Naive thymus-derived CD4-positive, alpha-beta T cell (primary cell): ENCODE data around the gene CRACR2B. TPM values are rescaled to one million over a fixed set of nuclear protein-coding genes. Genes with fewer than 3 reads are reported as not detected.

Experiments used
- ATAC-seq: fragments of 150-1000 bp; cut with Tn5 transposase; 2 replicates; pipeline ENCODE4 v1.10.0; 2021; ENCODE audit warnings: mild to moderate bottlenecking, moderate library complexity
- CTCF ChIA-PET: fragments of 350-600 bp; sonication (Branson Sonifier 250); formaldehyde crosslinking; loops from one replicate; lab custom pipeline; 2021; ENCODE audit warnings: antibody characterized with exemption; lab: Charles Lee
- POLR2A ChIA-PET: fragments of 350-600 bp; sonication (Branson Sonifier 250); formaldehyde crosslinking; loops from one replicate; lab custom pipeline; 2021; ENCODE audit warnings: antibody characterized with exemption, inconsistent platforms; lab: Charles Lee
- DNase-seq, 9 donors: peaks; one replicate each; pipeline versions ENCODE4 v3.0.0 to v3.0.0-alpha.2; 2020 to 2022; ENCODE audit warnings: mixed read lengths in 1 of 9
- H3K27ac ChIP-seq: one replicate; pipeline ENCODE4 v1.7.0; 2013; ENCODE audit warnings: mild to moderate bottlenecking, low read depth, low read length, moderate library complexity
- H3K27me3 ChIP-seq, 2 donors: one replicate each; pipeline ENCODE4 v1.7.0; 2013; ENCODE audit warnings: low read length in 2 of 2, mild to moderate bottlenecking in 2 of 2, moderate library complexity in 2 of 2; ENCODE audit not compliant: control insufficient read depth in 2 of 2, insufficient read depth in 2 of 2
- H3K36me3 ChIP-seq, 3 experiments: 1 replicate in 2 of 3; 2 replicates in 1 of 3; pipeline ENCODE4 v1.7.0; 2013; ENCODE audit warnings: low read length in 3 of 3, mild to moderate bottlenecking in 3 of 3, moderate library complexity in 1 of 3; ENCODE audit not compliant: insufficient read depth in 3 of 3, control insufficient read depth in 2 of 3
- H3K4me1 ChIP-seq, 2 donors: one replicate each; pipeline ENCODE4 v1.7.0; 2013; ENCODE audit warnings: low read length in 2 of 2, mild to moderate bottlenecking in 2 of 2, moderate library complexity in 1 of 2; ENCODE audit not compliant: control insufficient read depth in 2 of 2, insufficient read depth in 2 of 2
- H3K4me3 ChIP-seq: 2 replicates; pipeline ENCODE4 v1.7.0; 2013; ENCODE audit warnings: mild to moderate bottlenecking, low read length
- H3K9me3 ChIP-seq, 3 experiments: 1 replicate in 2 of 3; 2 replicates in 1 of 3; pipeline ENCODE4 v1.7.0; 2013; ENCODE audit warnings: low read length in 3 of 3; ENCODE audit not compliant: control insufficient read depth in 2 of 3
- H3K27ac Mint-ChIP-seq, 9 donors: one replicate each; pipeline ENCODE4 v1.8.0; 2020 to 2022; ENCODE audit warnings: mixed read lengths in 9 of 9, mild to moderate bottlenecking in 8 of 9, moderate library complexity in 5 of 9, inconsistent platforms in 2 of 9
- H3K27me3 Mint-ChIP-seq, 5 donors: one replicate each; pipeline ENCODE4 v1.8.0; 2021 to 2022; ENCODE audit warnings: mixed read lengths in 5 of 5, mild to moderate bottlenecking in 1 of 5
- H3K36me3 Mint-ChIP-seq, 5 donors: one replicate each; pipeline ENCODE4 v1.8.0; 2020 to 2022; ENCODE audit warnings: mixed read lengths in 5 of 5, mild to moderate bottlenecking in 3 of 5, inconsistent platforms in 1 of 5
- H3K4me1 Mint-ChIP-seq, 7 donors: one replicate each; pipeline ENCODE4 v1.8.0; 2020 to 2022; ENCODE audit warnings: mixed read lengths in 7 of 7, mild to moderate bottlenecking in 3 of 7, inconsistent platforms in 1 of 7
- H3K4me3 Mint-ChIP-seq, 10 donors: one replicate each; pipeline ENCODE4 v1.8.0; 2020 to 2022; ENCODE audit warnings: mild to moderate bottlenecking in 10 of 10, mixed read lengths in 10 of 10, moderate library complexity in 6 of 10, inconsistent platforms in 2 of 10
- H3K9me3 Mint-ChIP-seq, 11 donors: one replicate each; pipeline ENCODE4 v1.8.0; 2020 to 2022; ENCODE audit warnings: mixed read lengths in 11 of 11, mild to moderate bottlenecking in 4 of 11, inconsistent platforms in 1 of 11, moderate library complexity in 1 of 11
- intact Hi-C, 2 donors: fragments of 100-400 bp; cut with micrococcal nuclease; formaldehyde crosslinking; loops; one replicate each; pipeline ENCODE4 v1.15.1; 2023
- polyA plus RNA-seq, 2 donors: library from polyadenylated mRNA; unstranded; fragments of 300-500 nt; fragmentation: Illumina TruSeq; gene quantifications; one replicate each; pipeline ENCODE4 v1.2.3, GENCODE V29; 2021
- total RNA-seq, 6 experiments: library from RNA in 5 of 6; stranded (reverse) in 5 of 6; gene quantifications; 1 replicate in 5 of 6; 2 replicates in 1 of 6; pipeline ENCODE4 v1.2.3 and lab custom pipeline; 2021 to 2026

Gene CRACR2B
- total and polyA plus RNA-seq, 7 experiments from 2014 or later = 0.62 to 3.9 (median 2.0) TPM; not detected in 3

DNA sequence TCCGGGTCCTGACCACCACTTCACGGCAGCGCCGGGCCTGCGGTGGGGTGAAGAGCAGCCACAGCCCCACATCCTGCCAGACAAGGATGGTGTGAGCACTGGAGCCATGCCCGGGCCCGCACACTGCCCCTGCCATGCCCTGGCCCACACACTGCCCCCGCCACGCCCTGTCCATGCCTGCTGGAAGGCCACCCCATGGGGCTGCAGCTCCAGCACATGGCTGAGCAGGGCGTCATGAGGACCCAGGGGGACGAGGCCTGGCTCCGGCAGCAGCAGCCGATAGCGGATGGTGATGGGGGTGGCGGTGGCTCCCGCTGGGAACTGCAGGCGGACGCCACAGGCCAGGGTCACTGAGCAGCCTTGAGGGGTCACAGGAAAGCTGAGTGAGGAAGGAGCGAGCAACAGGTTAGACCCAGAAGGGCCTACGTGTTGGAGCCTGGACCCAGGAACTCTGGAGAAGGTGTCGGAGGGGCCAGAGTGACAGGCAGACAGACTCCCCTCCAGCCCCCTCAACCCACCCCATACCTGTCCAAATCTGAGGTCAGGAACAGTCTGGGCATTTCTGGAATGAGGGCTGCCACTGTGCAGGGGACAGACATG is 25.6 kb upstream of the CRACR2B start:
- Histone ChIP-seq H3K4me1 (peaks cover 7 to 19% of the 10 kb centered on the region in 2 donors), H3K27me3 (no peaks in the 10 kb centered on the region), H3K36me3 (peaks cover 0 to 35% (median 5%) of the 10 kb centered on the region in 3 experiments), H3K27ac (no peak overlapping the region), H3K4me3 (no peak overlapping the region), H3K9me3 (no peaks in the 10 kb centered on the region)
- Mint-ChIP-seq H3K27ac (no peak overlapping the region), H3K4me3 (no peak overlapping the region), H3K36me3 (peaks cover 0 to 2% (median 0%) of the 10 kb centered on the region in 5 donors), H3K4me1 (peaks cover 0 to 14% (median 10%) of the 10 kb centered on the region in 7 donors), H3K27me3 (no peaks in the 10 kb centered on the region), H3K9me3 (no peaks in the 10 kb centered on the region)
- ChIA-PET CTCF (interaction anchor here (0.6 kb wide), 1 partner anchor 257 kb away, joined by 3 read pairs; no protein-coding TSS in a partner anchor), POLR2A (interaction anchor here (1.7 to 8.5 kb wide), 2 partner anchors 11 to 17 kb away, joined by 4 to 66 read pairs; partner anchors contain the start of gene PNPLA2)
- ATAC-seq (no peak), DNase-seq (no peak)
- intact Hi-C loops = no loop called here

DNA sequence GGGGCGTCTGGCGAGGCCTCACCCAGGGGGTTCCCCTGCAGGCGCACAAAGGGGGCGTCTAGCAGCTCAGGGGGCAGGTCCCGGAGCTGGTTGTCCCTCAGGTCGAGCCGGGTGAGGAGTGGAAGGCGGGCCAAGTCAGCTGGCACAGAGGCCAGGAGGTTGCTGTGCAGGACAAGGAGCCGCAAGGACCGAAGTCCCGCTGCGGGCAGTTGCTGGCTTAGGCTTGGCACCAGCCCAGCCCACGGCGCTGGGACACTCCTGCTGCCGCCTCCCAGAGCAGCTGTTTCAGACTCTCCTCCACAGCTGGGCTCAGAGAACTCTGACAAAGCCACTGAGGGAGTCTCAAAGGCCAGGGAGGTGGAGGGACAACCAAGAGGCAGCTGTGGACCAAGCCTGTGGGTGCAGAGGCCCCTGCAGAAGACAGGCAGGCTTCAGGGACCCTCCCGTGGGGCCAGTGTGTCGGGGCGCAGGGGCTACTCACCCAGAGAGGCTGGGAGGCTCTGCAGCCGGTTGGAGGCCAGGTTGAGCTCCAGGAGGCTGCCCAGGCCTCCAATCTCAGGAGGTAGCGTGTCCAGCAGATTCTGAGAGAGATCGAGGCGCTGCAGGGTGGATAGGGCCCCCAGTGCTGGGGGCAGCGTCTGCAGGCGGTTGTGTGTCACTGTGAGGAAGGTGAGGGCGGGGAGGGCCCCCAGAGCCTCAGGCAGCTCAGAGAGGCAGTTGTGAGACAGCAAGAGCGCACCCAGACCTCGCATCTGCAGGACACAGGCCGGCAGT is 24.8 kb upstream of the CRACR2B start:
- peaks cover 0 to 32% (median 5%) of the 10 kb centered on the region in 3 experiments for H3K36me3 ChIP-seq
- Mint-ChIP-seq H3K4me3 (peak overlapping the region in 4 of 10 donors; percentile 35 to 81 (median 50)), H3K36me3 (peaks cover 0 to 4% (median 0%) of the 10 kb centered on the region in 5 donors), H3K9me3 (peaks cover 0 to 2% (median 0%) of the 10 kb centered on the region in 11 donors), H3K27ac (peak overlapping the region in 1 of 9 donors; percentile 32), H3K4me1 (peaks cover 0 to 15% (median 10%) of the 10 kb centered on the region in 7 donors), H3K27me3 (no peaks in the 10 kb centered on the region)
- DNase-seq = no peak
- H3K27me3 ChIP-seq = no peaks in the 10 kb centered on the region
- no peak overlapping the region for H3K27ac ChIP-seq
- H3K4me3 ChIP-seq = no peak overlapping the region
- ChIA-PET CTCF (no interaction called here), POLR2A (interaction anchor here (0.8 to 8.5 kb wide), 4 partner anchors 9 to 16 kb away, joined by 3 to 66 read pairs (median 4); partner anchors contain the start of gene PNPLA2)
- ATAC-seq = no peak
- H3K9me3 ChIP-seq = no peaks in the 10 kb centered on the region
- intact Hi-C loops = no loop called here
- peaks cover 7 to 18% of the 10 kb centered on the region in 2 donors for H3K4me1 ChIP-seq

DNA sequence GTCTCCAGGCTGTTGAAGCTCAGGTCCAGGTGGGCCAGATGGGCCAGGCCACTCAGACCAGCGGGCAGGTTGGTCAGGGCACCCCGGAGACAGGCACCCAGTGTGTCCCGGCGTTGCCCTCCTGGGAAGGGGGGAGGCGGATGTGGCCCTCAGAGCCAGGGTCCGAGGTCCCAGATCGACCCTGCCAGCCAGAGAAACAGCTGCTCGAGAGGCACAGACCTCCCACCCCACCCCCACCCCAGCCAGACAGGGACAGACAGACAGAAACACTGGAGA is 24.3 kb upstream of the CRACR2B start:
- H3K9me3 ChIP-seq = no peaks in the 10 kb centered on the region
- Mint-ChIP-seq H3K27ac (peak overlapping the region in 1 of 9 donors; percentile 32), H3K9me3 (peaks cover 0 to 2% (median 0%) of the 10 kb centered on the region in 11 donors), H3K4me3 (peak overlapping the region in 5 of 10 donors; percentile 4 to 88 (median 87)), H3K27me3 (no peaks in the 10 kb centered on the region), H3K36me3 (peaks cover 0 to 5% (median 0%) of the 10 kb centered on the region in 5 donors), H3K4me1 (peaks cover 0 to 19% (median 13%) of the 10 kb centered on the region in 7 donors)
- H3K36me3 ChIP-seq = peaks cover 0 to 32% (median 5%) of the 10 kb centered on the region in 3 experiments
- DNase-seq = no peak
- intact Hi-C loops = no loop called here
- H3K4me1 ChIP-seq = peaks cover 9 to 19% of the 10 kb centered on the region in 2 donors
- no peak overlapping the region for H3K4me3 ChIP-seq
- no peak for ATAC-seq
- H3K27ac ChIP-seq = no peak overlapping the region
- no peaks in the 10 kb centered on the region for H3K27me3 ChIP-seq
- ChIA-PET CTCF (no interaction called here), POLR2A (interaction anchor here (0.5 to 8.5 kb wide), 6 partner anchors 9 to 391 kb away, joined by 3 to 66 read pairs (median 4); partner anchors contain the start of genes PNPLA2, POLR2L and TSPAN4)

DNA sequence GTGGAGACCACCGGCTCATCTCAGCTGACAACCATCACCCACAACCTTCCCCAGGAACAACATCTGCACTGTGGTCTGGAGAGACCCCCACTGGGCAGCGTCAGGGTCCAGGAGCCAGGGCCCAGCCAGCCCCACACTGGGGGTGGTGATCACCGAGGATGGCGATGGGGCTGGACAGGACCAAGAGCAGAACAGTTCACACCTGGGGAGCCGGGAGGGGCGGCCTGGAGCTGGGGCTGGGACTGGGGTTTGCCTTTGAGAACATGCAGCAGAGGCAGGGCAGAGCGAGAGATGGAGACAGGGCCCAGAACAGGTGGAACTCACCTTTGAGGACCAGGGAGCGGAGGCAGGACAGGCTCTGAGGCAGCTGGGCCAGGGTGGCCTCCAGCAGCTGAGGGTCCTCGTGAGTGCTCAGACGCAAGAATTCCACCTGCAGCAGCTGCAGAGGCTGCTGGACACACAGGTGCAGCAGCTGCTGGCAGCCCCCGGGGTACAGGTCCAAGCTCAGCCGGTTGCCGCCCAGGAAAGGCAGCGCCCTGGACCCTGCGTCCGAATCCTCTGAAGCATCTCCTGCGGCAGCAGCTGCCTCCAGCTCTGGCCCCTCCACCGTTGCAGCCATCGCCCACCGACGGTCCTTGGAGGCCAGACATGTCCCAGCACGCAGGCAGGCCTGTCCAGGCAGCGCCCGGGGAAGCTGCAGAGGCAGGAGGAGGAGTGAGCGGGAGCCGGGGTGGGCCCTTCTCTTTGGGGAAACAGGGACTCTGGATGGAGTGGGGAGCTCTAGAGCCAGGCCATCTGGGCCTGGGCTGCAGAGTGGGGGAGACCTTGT is 23.7 kb upstream of the CRACR2B start:
- H3K4me3 Mint-ChIP-seq = peak overlapping the region; percentile 69 to 88 (median 78)
- CTCF ChIA-PET = interaction anchor here (0.9 kb wide), 1 partner anchor 13 kb away, joined by 3 read pairs; no protein-coding TSS in a partner anchor
- H3K36me3 ChIP-seq = peaks cover 0 to 32% (median 5%) of the 10 kb centered on the region in 3 experiments
- H3K27ac ChIP-seq = peak overlapping the region; percentile 91
- no peaks in the 10 kb centered on the region for H3K27me3 ChIP-seq
- H3K9me3 ChIP-seq = no peaks in the 10 kb centered on the region
- peaks cover 0 to 2% (median 0%) of the 10 kb centered on the region in 11 donors for H3K9me3 Mint-ChIP-seq
- peaks cover 0 to 25% (median 18%) of the 10 kb centered on the region in 7 donors for H3K4me1 Mint-ChIP-seq
- H3K4me1 ChIP-seq = peaks cover 15 to 17% of the 10 kb centered on the region in 2 donors
- peak overlapping the region in 4 of 9 donors; percentile 46 to 84 (median 72) for H3K27ac Mint-ChIP-seq
- peak overlapping the region; percentile 66 for H3K4me3 ChIP-seq
- no peak for ATAC-seq
- H3K27me3 Mint-ChIP-seq = no peaks in the 10 kb centered on the region
- intact Hi-C loops = loop anchor here in 1 of 2 donors (2.0 kb wide), 1 partner anchor 109 kb away; the partner anchor contains the start of genes DEAF1 and TMEM80
- DNase-seq = no peak
- H3K36me3 Mint-ChIP-seq = peaks cover 0 to 5% (median 0%) of the 10 kb centered on the region in 5 donors
- POLR2A ChIA-PET = interaction anchor here (0.5 to 8.5 kb wide), 9 partner anchors 8 to 392 kb away, joined by 3 to 66 read pairs (median 4); partner anchors contain the start of genes PNPLA2, POLR2L, RNH1 and TSPAN4

DNA sequence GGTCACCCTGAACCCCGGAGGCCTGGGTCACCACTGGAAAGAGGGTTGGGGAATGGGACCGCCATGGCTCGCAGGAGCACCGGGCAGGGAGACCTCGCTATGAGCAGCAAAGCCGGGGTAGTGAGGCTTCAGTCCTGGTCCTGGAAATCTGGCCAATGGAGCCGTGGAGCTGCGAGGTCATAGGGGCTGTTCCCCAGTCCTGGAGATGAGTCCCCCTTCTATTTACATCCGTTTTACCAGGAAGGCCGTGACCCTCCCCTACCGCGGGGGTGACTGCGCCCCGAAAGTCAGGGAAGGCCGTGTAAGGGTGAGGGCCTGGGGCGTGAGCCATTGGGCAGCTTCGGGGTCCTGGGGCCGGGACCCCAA is 23.1 kb upstream of the CRACR2B start:
- no peak for DNase-seq
- Histone ChIP-seq H3K4me3 (peak overlapping the region; percentile 66), H3K4me1 (peaks cover 15 to 17% of the 10 kb centered on the region in 2 donors), H3K36me3 (peaks cover 0 to 34% (median 5%) of the 10 kb centered on the region in 3 experiments), H3K27ac (peak overlapping the region; percentile 91), H3K27me3 (no peaks in the 10 kb centered on the region), H3K9me3 (no peaks in the 10 kb centered on the region)
- H3K4me1 Mint-ChIP-seq = peaks cover 0 to 26% (median 20%) of the 10 kb centered on the region in 7 donors
- peak overlapping the region in 7 of 9 donors; percentile 43 to 84 (median 66) for H3K27ac Mint-ChIP-seq
- H3K36me3 Mint-ChIP-seq = peaks cover 0 to 5% (median 0%) of the 10 kb centered on the region in 5 donors
- H3K9me3 Mint-ChIP-seq = peaks cover 0 to 2% (median 0%) of the 10 kb centered on the region in 11 donors
- ChIA-PET POLR2A (interaction anchor here (1.0 to 8.5 kb wide), 7 partner anchors 8 to 298 kb away, joined by 3 to 66 read pairs (median 5); partner anchors contain the start of genes PNPLA2, POLR2L, RNH1 and TSPAN4), CTCF (interaction anchor here (0.9 kb wide), 1 partner anchor 12 kb away, joined by 3 read pairs; no protein-coding TSS in a partner anchor)
- H3K4me3 Mint-ChIP-seq = peak overlapping the region; percentile 69 to 88 (median 78)
- no peaks in the 10 kb centered on the region for H3K27me3 Mint-ChIP-seq
- intact Hi-C loops = loop anchor here in 1 of 2 donors (2.0 kb wide), 1 partner anchor 110 kb away; the partner anchor contains the start of genes DEAF1 and TMEM80
- no peak for ATAC-seq
